Retinal pigment epithelial cell (primary cell): ENCODE results near the gene SPINT1.
A peak's percentile ranks its signal among the peaks of the same experiment; 100 is the strongest.

ENCODE experiments used
- DNase-seq: peaks from one replicate; pipeline ENCODE4 v3.0.0-alpha.2; 2010; ENCODE audit warnings: low read depth
- H3K4me3 ChIP-seq: 2 replicates; pipeline ENCODE4 v1.5.1; 2011; ENCODE audit warnings: mild to moderate bottlenecking, low read length, control low read depth, moderate library complexity
- TF ChIP-seq, protein P1 (sequence below): conservative IDR thresholded peaks from 2 replicates; pipeline ENCODE4 v1.5.1; 2011; ENCODE audit warnings: low read depth, low read length, control low read depth, inconsistent platforms

Gene SPINT1

GRCh38 chr15:40872791-40873693, 29.2 kb downstream of the SPINT1 start:
- TF ChIP-seq, protein P1, sequence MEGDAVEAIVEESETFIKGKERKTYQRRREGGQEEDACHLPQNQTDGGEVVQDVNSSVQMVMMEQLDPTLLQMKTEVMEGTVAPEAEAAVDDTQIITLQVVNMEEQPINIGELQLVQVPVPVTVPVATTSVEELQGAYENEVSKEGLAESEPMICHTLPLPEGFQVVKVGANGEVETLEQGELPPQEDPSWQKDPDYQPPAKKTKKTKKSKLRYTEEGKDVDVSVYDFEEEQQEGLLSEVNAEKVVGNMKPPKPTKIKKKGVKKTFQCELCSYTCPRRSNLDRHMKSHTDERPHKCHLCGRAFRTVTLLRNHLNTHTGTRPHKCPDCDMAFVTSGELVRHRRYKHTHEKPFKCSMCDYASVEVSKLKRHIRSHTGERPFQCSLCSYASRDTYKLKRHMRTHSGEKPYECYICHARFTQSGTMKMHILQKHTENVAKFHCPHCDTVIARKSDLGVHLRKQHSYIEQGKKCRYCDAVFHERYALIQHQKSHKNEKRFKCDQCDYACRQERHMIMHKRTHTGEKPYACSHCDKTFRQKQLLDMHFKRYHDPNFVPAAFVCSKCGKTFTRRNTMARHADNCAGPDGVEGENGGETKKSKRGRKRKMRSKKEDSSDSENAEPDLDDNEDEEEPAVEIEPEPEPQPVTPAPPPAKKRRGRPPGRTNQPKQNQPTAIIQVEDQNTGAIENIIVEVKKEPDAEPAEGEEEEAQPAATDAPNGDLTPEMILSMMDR, result no peak
- DNase-seq, result no peak
- peak overlapping the region; percentile 48 for H3K4me3 ChIP-seq

- DNase-seq, result no peak
- H3K4me3 ChIP-seq, result peak within 1 kb of the TSS; percentile 48
- TF ChIP-seq, protein P1, result peak; percentile 44
Measured at GRCh38 chr15:40873694-40874561, 30.1 kb downstream of the SPINT1 start, which contains the start of gene RHOV. RHOV (minus strand) TSS chr15:40874234; CDS start chr15:40874139, 95 bp downstream.

DNA sequence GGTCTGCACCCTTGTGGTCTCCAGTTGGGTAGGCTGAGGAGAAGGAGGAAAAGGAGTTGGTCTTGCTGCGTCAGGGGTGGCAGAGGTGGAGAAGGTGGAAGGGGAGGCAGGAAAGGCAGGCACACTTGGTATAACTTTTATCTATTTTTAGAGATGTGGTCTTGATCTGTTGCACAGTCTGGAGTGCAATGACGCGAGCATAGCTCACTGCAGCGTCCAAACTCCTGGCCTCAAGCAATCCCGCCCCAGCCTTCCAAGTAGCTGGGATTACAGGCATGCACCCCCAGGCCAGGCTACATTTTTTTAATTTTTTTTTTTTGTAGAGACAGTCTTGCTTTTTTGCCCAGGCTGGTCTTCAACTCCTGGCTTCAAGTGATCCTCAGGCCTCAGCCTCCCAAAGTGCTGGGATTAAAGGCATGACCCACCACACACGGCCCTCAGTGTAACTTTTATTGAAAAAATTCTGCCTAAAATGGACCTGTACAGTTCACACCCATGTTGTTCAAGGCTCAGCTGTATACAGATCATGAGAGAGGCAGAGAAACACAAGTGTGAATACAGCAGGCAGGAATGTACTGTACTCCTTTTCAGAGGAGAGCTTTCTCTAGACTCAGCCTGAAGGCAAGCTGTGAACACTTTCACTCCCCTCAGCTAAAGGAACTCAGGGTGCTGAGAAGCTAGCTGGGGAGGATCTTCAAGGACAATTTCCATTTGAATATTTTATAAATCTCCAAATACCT, 32.3 kb downstream of the SPINT1 start:
- no peak overlapping the region for H3K4me3 ChIP-seq
- TF ChIP-seq, protein P1, result no peak
- DNase-seq, result no peak

GRCh38 chr15:40877694-40878093, 33.8 kb downstream of the SPINT1 start:
- DNase-seq, result no peak
- TF ChIP-seq, protein P1, result no peak

DNA sequence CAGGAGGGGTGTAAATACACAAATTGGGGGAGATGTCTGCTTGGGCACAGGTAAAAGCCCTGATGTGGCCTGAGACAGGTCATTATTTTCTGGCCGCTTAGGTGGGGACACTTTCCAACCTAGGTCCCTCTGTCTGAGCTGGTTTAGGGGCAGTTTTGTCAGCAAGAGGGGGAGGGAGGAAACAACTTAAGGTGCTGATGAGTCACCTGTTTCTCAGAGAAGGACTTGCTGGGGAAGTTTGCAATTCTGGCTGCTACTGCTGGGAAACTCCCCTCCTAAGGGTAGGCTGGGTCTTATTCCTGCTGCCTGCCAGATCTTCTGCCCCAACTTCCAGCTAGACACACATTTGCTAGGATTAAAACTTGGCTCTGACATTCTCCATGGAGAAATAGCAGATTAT, 34.9 kb downstream of the SPINT1 start:
- TF ChIP-seq, protein P1, result no peak
- DNase-seq, result no peak
- no peak overlapping the region for H3K4me3 ChIP-seq

More at GRCh38 chr15:40877694-40878093, 33.8 kb downstream of the SPINT1 start:
- H3K4me3 ChIP-seq, result no peak overlapping the region

DNA sequence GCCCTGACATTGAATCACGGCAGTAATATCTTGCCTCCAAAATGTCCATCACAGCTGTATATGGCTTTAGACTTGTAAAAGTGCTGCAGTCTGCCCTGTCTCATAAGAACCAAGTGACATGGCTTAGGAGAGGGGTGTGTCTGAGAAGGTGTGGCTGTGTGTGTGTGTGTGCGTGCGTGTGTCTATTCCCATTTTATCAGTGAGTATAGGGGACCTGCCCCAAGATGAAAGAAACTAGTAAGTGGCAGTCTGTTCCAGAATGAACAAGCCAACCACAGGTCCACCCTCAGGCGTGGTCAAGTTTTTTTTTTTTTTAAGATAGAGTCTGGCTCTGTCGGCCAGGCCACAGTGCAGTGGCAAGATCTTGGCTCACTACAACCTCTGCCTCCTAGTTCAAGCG, 35.8 kb downstream of the SPINT1 start:
- TF ChIP-seq, protein P1, result no peak
- no peak for DNase-seq
- H3K4me3 ChIP-seq, result no peak overlapping the region
